GM12878 (cell line): ENCODE data around the gene FGF14. TPM values are rescaled to one million over a fixed set of nuclear protein-coding genes. Genes with fewer than 3 reads are reported as not detected.

Experiments used
- ATAC-seq: fragments of 200-7000 bp; cut with Tn5 transposase; 3 replicates; pipeline ENCODE4 v1.9.1; 2020; ENCODE audit warnings: mild to moderate bottlenecking, moderate library complexity
- BruUV-seq: library from RNA; stranded (reverse); fragments of 400-500 nt; replicated peaks from 2 replicates; lab custom pipeline; 2021; lab: Mats Ljungman, UMichigan
- CTCF ChIA-PET: fragments of 300-600 bp; sonication (Branson Sonifier 250); formaldehyde crosslinking; extraction: SDS; loops from one replicate; lab custom pipeline; 2021; ENCODE audit warnings: inconsistent platforms; lab: Yijun Ruan, JAX
- POLR2A ChIA-PET: fragments of 350-600 bp; formaldehyde crosslinking; extraction: SDS; loops from one replicate; lab custom pipeline; 2021; ENCODE audit warnings: inconsistent platforms; lab: Charles Lee
- RAD21 ChIA-PET: fragments of 300-600 bp; sonication (Branson Sonifier 250); formaldehyde crosslinking; loops from one replicate; lab custom pipeline; 2023; ENCODE audit warnings: antibody characterized with exemption; ENCODE audit not compliant: unreplicated experiment; lab: Charles Lee
- SMC1A ChIA-PET: fragments of 300-600 bp; sonication (Branson Sonifier 250); formaldehyde crosslinking; loops from one replicate; lab custom pipeline; 2023; ENCODE audit not compliant: unreplicated experiment, uncharacterized antibody; lab: Charles Lee
- DNase-seq: peaks from one replicate; pipeline ENCODE4 v3.0.0-alpha.2; 2011; ENCODE audit warnings: low read depth, low spot score
- FAIRE-seq: peaks from 3 replicates; lab custom pipeline; 2011; peaks lifted over from hg19 to GRCh38; lab: Jason Lieb, UNC
- H2AFZ ChIP-seq: 2 replicates; pipeline ENCODE4 v1.6.0; 2011; ENCODE audit warnings: low read depth, low read length, control low read depth; ENCODE audit not compliant: control insufficient read depth
- H3K27ac ChIP-seq: 2 replicates; pipeline ENCODE4 v1.5.1; 2011; ENCODE audit warnings: control low read depth; ENCODE audit not compliant: control insufficient read depth, insufficient read depth
- H3K27me3 ChIP-seq, 2 experiments: replicated peaks in 1 of 2; 2 replicates each; pipeline versions ENCODE4 v1.6.0 to v1.6.1; 2011; ENCODE audit warnings: low read length in 1 of 2; ENCODE audit not compliant: control insufficient read depth in 2 of 2, insufficient read depth in 2 of 2
- H3K36me3 ChIP-seq, 2 experiments: 2 replicates each; pipeline ENCODE4 v1.5.1; 2011; ENCODE audit warnings: low read length in 1 of 2; ENCODE audit not compliant: control insufficient read depth in 2 of 2, insufficient read depth in 2 of 2
- H3K4me1 ChIP-seq: 2 replicates; pipeline ENCODE4 v1.6.1; 2011; ENCODE audit warnings: mild to moderate bottlenecking, low read length, moderate library complexity, mixed read lengths; ENCODE audit not compliant: control insufficient read depth, insufficient read depth
- H3K4me2 ChIP-seq: 2 replicates; pipeline ENCODE4 v1.6.0; 2011; ENCODE audit warnings: control low read depth; ENCODE audit not compliant: control insufficient read depth, insufficient read depth
- H3K4me3 ChIP-seq: fragments of 200-600 bp; sonication (generic); 2 replicates; pipeline ENCODE4 v1.5.1; 2016
- H3K79me2 ChIP-seq: 2 replicates; pipeline ENCODE4 v1.6.0; 2011; ENCODE audit warnings: low read length; ENCODE audit not compliant: control insufficient read depth, insufficient read depth
- H3K9ac ChIP-seq: 2 replicates; pipeline ENCODE4 v1.8.0; 2011; ENCODE audit warnings: low read length, control low read depth, mixed read lengths; ENCODE audit not compliant: control insufficient read depth, insufficient read depth
- H3K9me3 ChIP-seq: replicated peaks from 3 replicates; pipeline ENCODE4 v1.5.1; 2011; ENCODE audit warnings: mild to moderate bottlenecking, low read length; ENCODE audit not compliant: control insufficient read depth, insufficient read depth
- H4K20me1 ChIP-seq: 2 replicates; pipeline ENCODE4 v1.6.0; 2011; ENCODE audit not compliant: control insufficient read depth, insufficient read depth
- CREB1 ChIP-seq: IDR thresholded peaks from 2 replicates; pipeline ENCODE4 v1.6.1; 2012; ENCODE audit warnings: low read depth, mild to moderate bottlenecking, inconsistent platforms
- EGR1 ChIP-seq, 2 experiments: IDR thresholded peaks; 1 replicate in 1 of 2; 2 replicates in 1 of 2; pipeline ENCODE4 v1.6.1; 2011 to 2012; ENCODE audit warnings: low read depth in 2 of 2, low read length in 2 of 2, borderline replicate concordance in 1 of 2, mild to moderate bottlenecking in 1 of 2, moderate library complexity in 1 of 2
- IKZF1 ChIP-seq: fragments of 450-650 bp; conservative IDR thresholded peaks from 2 replicates; pipeline ENCODE4 v1.6.1; 2017; ENCODE audit warnings: antibody characterized with exemption, mild to moderate bottlenecking
- NR2C1 ChIP-seq: fragments of 450-650 bp; IDR thresholded peaks from 2 replicates; pipeline ENCODE4 v1.6.1; 2017; ENCODE audit warnings: antibody characterized with exemption, mild to moderate bottlenecking, moderate library complexity
- WGBS: methylation state at CpG from one replicate; pipeline ENCODE4 v1.1.6; 2016; ENCODE audit warnings: low lambda C conversion rate; ENCODE audit not compliant: insufficient replicate concordance, insufficient coverage; ENCODE audit errors: missing lambda C conversion rate; 5-methylcytosine and 5-hydroxymethylcytosine counted together
- in situ Hi-C: fragments of 300-500 bp; cut with MboI; formaldehyde crosslinking; loops from 9 replicates; pipeline ENCODE4 v1.14.3; 2018; ENCODE audit warnings: mixed read lengths
- intact Hi-C: fragments of 100-400 bp; cut with micrococcal nuclease; formaldehyde crosslinking; loops from one replicate; pipeline ENCODE4 v1.14.2; 2022; ENCODE audit not compliant: unreplicated experiment
- polyA plus RNA-seq, 11 experiments: library from polyadenylated mRNA; depleted of rRNA in 4 of 11; unstranded in 6 of 11; stranded (reverse) in 5 of 11; fragments of >200 nt; fragmentation: Nextera tagmentation in 4 of 11; fragmentation: Illumina TruSeq in 1 of 11; extraction: Ambion mirVana in 4 of 11; extraction: Trizol in 1 of 11; gene quantifications; 1 replicate in 1 of 11; 2 replicates in 10 of 11; pipeline versions ENCODE4 v1.2.1 to v1.2.3, GENCODE V29; 2011 to 2016; ENCODE audit warnings: inconsistent platforms in 2 of 11, missing spikeins in 2 of 11, low read depth in 1 of 11
- total RNA-seq, 4 experiments: library from RNA; depleted of rRNA in 3 of 4; stranded (reverse); fragments of >200 nt in 3 of 4; fragmentation: Illumina TruSeq in 1 of 4; extraction: Trizol in 1 of 4; gene quantifications; 2 replicates each; pipeline versions ENCODE4 v1.2.1 to v1.2.3, GENCODE V29; 2013 to 2021
- TF ChIP-seq, protein P1 (sequence below): fragments of 450-650 bp; IDR thresholded peaks from 2 replicates; pipeline ENCODE4 v1.6.1; 2017; ENCODE audit warnings: mild to moderate bottlenecking, low read depth, inconsistent platforms; ENCODE audit not compliant: poor library complexity, severe bottlenecking
- TF ChIP-seq, protein P2 (sequence below): fragments of 450-650 bp; IDR thresholded peaks from 2 replicates; pipeline ENCODE4 v1.6.1; 2017; ENCODE audit warnings: borderline replicate concordance
- TF ChIP-seq, protein P3 (sequence below): IDR thresholded peaks from 2 replicates; pipeline ENCODE4 v1.6.1; 2011; ENCODE audit warnings: borderline replicate concordance, low read depth, mild to moderate bottlenecking, moderate library complexity, low read length; ENCODE audit not compliant: insufficient read depth, poor library complexity, severe bottlenecking
- TF ChIP-seq, protein P4 (sequence below): fragments of 450-650 bp; IDR thresholded peaks from 2 replicates; pipeline ENCODE4 v1.6.1; 2017; ENCODE audit warnings: mild to moderate bottlenecking, moderate library complexity
- TF ChIP-seq, protein P5 (sequence below): IDR thresholded peaks from 2 replicates; pipeline ENCODE4 v1.6.1; 2012; ENCODE audit warnings: low read depth, low read length, improper control_type of control experiment

Gene FGF14
- total and polyA plus RNA-seq, 10 of the 15 experiments (the other 5 are each of a cell fraction or from before 2014, with no cell fraction given), result under 0.01 to 0.44 (median 0.04) TPM

DNA sequence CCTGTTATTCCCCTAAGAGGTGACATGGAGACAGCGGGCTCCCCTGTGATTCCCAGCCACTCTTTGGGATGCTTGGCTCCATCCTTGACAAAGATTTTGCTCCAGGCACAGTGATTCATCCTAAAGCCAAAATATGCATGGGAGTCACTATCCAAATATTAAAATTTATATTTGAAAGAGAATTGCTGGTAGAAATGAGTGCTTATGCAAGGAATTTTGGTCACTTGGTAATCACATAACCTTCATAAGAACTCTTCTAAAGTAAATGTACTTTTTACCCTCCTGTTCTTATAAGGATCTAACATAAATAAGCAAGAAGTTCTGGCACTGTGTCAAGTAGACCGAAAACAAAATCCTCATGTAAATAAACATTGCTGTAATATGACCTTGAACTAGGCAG, 563.5 kb downstream of the FGF14 start:
- in situ Hi-C loops (no loop called here), intact Hi-C loops (no loop called here)
- FAIRE-seq, result no peak
- no peaks in the 10 kb centered on the region for H4K20me1 ChIP-seq
- no peaks in the 10 kb centered on the region for H3K27me3 ChIP-seq
- TF ChIP-seq, protein P1, sequence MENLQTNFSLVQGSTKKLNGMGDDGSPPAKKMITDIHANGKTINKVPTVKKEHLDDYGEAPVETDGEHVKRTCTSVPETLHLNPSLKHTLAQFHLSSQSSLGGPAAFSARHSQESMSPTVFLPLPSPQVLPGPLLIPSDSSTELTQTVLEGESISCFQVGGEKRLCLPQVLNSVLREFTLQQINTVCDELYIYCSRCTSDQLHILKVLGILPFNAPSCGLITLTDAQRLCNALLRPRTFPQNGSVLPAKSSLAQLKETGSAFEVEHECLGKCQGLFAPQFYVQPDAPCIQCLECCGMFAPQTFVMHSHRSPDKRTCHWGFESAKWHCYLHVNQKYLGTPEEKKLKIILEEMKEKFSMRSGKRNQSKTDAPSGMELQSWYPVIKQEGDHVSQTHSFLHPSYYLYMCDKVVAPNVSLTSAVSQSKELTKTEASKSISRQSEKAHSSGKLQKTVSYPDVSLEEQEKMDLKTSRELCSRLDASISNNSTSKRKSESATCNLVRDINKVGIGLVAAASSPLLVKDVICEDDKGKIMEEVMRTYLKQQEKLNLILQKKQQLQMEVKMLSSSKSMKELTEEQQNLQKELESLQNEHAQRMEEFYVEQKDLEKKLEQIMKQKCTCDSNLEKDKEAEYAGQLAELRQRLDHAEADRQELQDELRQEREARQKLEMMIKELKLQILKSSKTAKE, result no peak
- TF ChIP-seq NR2C1 (no peak), CREB1 (no peak), EGR1 (IDR thresholded peaks at IDR 0.05; ENCODE audit: borderline replicate concordance in 1 of 2, low read depth in 2 of 2, low read length in 2 of 2) (no peak), IKZF1 (no peak)
- TF ChIP-seq, protein P2, sequence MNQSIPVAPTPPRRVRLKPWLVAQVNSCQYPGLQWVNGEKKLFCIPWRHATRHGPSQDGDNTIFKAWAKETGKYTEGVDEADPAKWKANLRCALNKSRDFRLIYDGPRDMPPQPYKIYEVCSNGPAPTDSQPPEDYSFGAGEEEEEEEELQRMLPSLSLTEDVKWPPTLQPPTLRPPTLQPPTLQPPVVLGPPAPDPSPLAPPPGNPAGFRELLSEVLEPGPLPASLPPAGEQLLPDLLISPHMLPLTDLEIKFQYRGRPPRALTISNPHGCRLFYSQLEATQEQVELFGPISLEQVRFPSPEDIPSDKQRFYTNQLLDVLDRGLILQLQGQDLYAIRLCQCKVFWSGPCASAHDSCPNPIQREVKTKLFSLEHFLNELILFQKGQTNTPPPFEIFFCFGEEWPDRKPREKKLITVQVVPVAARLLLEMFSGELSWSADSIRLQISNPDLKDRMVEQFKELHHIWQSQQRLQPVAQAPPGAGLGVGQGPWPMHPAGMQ, result no peak
- TF ChIP-seq, protein P3, sequence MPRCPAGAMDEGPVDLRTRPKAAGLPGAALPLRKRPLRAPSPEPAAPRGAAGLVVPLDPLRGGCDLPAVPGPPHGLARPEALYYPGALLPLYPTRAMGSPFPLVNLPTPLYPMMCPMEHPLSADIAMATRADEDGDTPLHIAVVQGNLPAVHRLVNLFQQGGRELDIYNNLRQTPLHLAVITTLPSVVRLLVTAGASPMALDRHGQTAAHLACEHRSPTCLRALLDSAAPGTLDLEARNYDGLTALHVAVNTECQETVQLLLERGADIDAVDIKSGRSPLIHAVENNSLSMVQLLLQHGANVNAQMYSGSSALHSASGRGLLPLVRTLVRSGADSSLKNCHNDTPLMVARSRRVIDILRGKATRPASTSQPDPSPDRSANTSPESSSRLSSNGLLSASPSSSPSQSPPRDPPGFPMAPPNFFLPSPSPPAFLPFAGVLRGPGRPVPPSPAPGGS, result no peak
- TF ChIP-seq, protein P4, sequence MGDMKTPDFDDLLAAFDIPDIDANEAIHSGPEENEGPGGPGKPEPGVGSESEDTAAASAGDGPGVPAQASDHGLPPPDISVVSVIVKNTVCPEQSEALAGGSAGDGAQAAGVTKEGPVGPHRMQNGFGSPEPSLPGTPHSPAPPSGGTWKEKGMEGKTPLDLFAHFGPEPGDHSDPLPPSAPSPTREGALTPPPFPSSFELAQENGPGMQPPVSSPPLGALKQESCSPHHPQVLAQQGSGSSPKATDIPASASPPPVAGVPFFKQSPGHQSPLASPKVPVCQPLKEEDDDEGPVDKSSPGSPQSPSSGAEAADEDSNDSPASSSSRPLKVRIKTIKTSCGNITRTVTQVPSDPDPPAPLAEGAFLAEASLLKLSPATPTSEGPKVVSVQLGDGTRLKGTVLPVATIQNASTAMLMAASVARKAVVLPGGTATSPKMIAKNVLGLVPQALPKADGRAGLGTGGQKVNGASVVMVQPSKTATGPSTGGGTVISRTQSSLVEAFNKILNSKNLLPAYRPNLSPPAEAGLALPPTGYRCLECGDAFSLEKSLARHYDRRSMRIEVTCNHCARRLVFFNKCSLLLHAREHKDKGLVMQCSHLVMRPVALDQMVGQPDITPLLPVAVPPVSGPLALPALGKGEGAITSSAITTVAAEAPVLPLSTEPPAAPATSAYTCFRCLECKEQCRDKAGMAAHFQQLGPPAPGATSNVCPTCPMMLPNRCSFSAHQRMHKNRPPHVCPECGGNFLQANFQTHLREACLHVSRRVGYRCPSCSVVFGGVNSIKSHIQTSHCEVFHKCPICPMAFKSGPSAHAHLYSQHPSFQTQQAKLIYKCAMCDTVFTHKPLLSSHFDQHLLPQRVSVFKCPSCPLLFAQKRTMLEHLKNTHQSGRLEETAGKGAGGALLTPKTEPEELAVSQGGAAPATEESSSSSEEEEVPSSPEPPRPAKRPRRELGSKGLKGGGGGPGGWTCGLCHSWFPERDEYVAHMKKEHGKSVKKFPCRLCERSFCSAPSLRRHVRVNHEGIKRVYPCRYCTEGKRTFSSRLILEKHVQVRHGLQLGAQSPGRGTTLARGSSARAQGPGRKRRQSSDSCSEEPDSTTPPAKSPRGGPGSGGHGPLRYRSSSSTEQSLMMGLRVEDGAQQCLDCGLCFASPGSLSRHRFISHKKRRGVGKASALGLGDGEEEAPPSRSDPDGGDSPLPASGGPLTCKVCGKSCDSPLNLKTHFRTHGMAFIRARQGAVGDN, result no peak
- TF ChIP-seq, protein P5, sequence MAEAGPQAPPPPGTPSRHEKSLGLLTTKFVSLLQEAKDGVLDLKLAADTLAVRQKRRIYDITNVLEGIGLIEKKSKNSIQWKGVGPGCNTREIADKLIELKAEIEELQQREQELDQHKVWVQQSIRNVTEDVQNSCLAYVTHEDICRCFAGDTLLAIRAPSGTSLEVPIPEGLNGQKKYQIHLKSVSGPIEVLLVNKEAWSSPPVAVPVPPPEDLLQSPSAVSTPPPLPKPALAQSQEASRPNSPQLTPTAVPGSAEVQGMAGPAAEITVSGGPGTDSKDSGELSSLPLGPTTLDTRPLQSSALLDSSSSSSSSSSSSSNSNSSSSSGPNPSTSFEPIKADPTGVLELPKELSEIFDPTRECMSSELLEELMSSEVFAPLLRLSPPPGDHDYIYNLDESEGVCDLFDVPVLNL, result no peak
- H3K4me2 ChIP-seq, result no peak overlapping the region
- no peak overlapping the region for H3K9ac ChIP-seq
- no peak overlapping the region for H3K4me3 ChIP-seq
- ATAC-seq, result no peak
- H3K27ac ChIP-seq, result no peak overlapping the region
- no peak overlapping the region for H2AFZ ChIP-seq
- no peaks in the 10 kb centered on the region for H3K36me3 ChIP-seq
- WGBS, result 41% methylated on average over 2 of the region's 2 CpGs
- ChIA-PET SMC1A (no interaction called here), POLR2A (no interaction called here), CTCF (no interaction called here), RAD21 (no interaction called here)
- no peaks in the 10 kb centered on the region for H3K9me3 ChIP-seq
- H3K4me1 ChIP-seq, result no peaks in the 10 kb centered on the region
- H3K79me2 ChIP-seq, result no peaks in the 10 kb centered on the region
- DNase-seq, result no peak
- no TSS peak for BruUV-seq
